Neuronal stem cell (in vitro differentiated cells): Measurements from ENCODE around the gene FOXC1.

ENCODE experiments used
- DNase-seq: peaks from one replicate; pipeline ENCODE4 v3.0.0-alpha.2; 2013; ENCODE audit warnings: low spot score
- H2AFZ ChIP-seq: one replicate; pipeline ENCODE4 v1.6.1; 2013; ENCODE audit warnings: mild to moderate bottlenecking, low read length, inconsistent platforms
- H2AK5ac ChIP-seq: 2 replicates; pipeline ENCODE4 v1.6.1; 2013; ENCODE audit warnings: low read depth, mild to moderate bottlenecking, inconsistent platforms, low read length, moderate library complexity, mixed read lengths
- H2BK120ac ChIP-seq: 2 replicates; pipeline ENCODE4 v1.6.1; 2013; ENCODE audit warnings: low read depth, mild to moderate bottlenecking, inconsistent platforms, low read length, moderate library complexity, mixed read lengths
- H2BK12ac ChIP-seq: one replicate; pipeline ENCODE4 v1.6.1; 2013; ENCODE audit warnings: low read length, inconsistent platforms
- H2BK15ac ChIP-seq: 2 replicates; pipeline ENCODE4 v1.6.1; 2013; ENCODE audit warnings: mild to moderate bottlenecking, low read length, inconsistent platforms, mixed read lengths
- H2BK5ac ChIP-seq: one replicate; pipeline ENCODE4 v1.6.1; 2013; ENCODE audit warnings: inconsistent platforms, mild to moderate bottlenecking, low read length, moderate library complexity
- H3K14ac ChIP-seq: one replicate; pipeline ENCODE4 v1.6.1; 2013; ENCODE audit warnings: low read length, inconsistent platforms
- H3K18ac ChIP-seq: 2 replicates; pipeline ENCODE4 v1.6.1; 2013; ENCODE audit warnings: low read length, inconsistent platforms
- H3K23ac ChIP-seq: 2 replicates; pipeline ENCODE4 v1.6.1; 2013; ENCODE audit warnings: low read depth, mild to moderate bottlenecking, mixed read lengths, low read length, inconsistent platforms; ENCODE audit not compliant: poor library complexity
- H3K27ac ChIP-seq: replicated peaks from 3 replicates; pipeline ENCODE4 v1.5.1; 2013; ENCODE audit warnings: low read length, inconsistent platforms
- H3K27me3 ChIP-seq, 3 experiments: 2 replicates each; pipeline ENCODE4 v1.6.1; 2013; ENCODE audit warnings: low read length in 3 of 3, mild to moderate bottlenecking in 2 of 3, inconsistent platforms in 1 of 3, low read depth in 1 of 3, mixed read lengths in 1 of 3, moderate library complexity in 1 of 3; ENCODE audit not compliant: control insufficient read depth in 3 of 3, insufficient read depth in 3 of 3
- H3K36me3 ChIP-seq, 2 donors: replicated peaks in 1 of 2; 2 replicates each; pipeline ENCODE4 v1.6.1; 2013; ENCODE audit warnings: low read length in 2 of 2; ENCODE audit not compliant: control insufficient read depth in 2 of 2, insufficient read depth in 2 of 2
- H3K4ac ChIP-seq: 2 replicates; pipeline ENCODE4 v1.6.1; 2013; ENCODE audit warnings: inconsistent platforms, mild to moderate bottlenecking, low read length, moderate library complexity
- H3K4me1 ChIP-seq, 2 donors: 1 replicate in 1 of 2; 2 replicates in 1 of 2; pipeline ENCODE4 v1.6.1; 2013; ENCODE audit warnings: low read length in 2 of 2, low read depth in 1 of 2; ENCODE audit not compliant: control insufficient read depth in 2 of 2, insufficient read depth in 1 of 2
- H3K4me2 ChIP-seq: one replicate; pipeline ENCODE4 v1.6.1; 2013; ENCODE audit warnings: mild to moderate bottlenecking, low read length, inconsistent platforms; ENCODE audit not compliant: insufficient read depth, poor library complexity, severe bottlenecking
- H3K4me3 ChIP-seq, 2 donors: 2 replicates each; pipeline ENCODE4 v1.5.1; 2013; ENCODE audit warnings: low read length in 2 of 2, mild to moderate bottlenecking in 2 of 2, inconsistent platforms in 1 of 2, moderate library complexity in 1 of 2
- H3K79me1 ChIP-seq: one replicate; pipeline ENCODE4 v1.6.1; 2013; ENCODE audit warnings: low read depth, mild to moderate bottlenecking, inconsistent platforms, low read length, moderate library complexity
- H3K9ac ChIP-seq: one replicate; pipeline ENCODE4 v1.6.1; 2013; ENCODE audit warnings: mild to moderate bottlenecking, low read depth, low read length, inconsistent platforms; ENCODE audit not compliant: poor library complexity
- H3K9me3 ChIP-seq, 2 donors: replicated peaks in 1 of 2; 2 replicates each; pipeline versions ENCODE3 to v1.6.1; 2013; ENCODE audit warnings: low read length in 2 of 2, mild to moderate bottlenecking in 2 of 2, inconsistent platforms in 1 of 2, low read depth in 1 of 2, mixed read lengths in 1 of 2, moderate library complexity in 1 of 2; ENCODE audit not compliant: control insufficient read depth in 2 of 2, insufficient read depth in 1 of 2
- H4K8ac ChIP-seq: one replicate; pipeline ENCODE4 v1.6.1; 2013; ENCODE audit warnings: low read depth, mild to moderate bottlenecking, inconsistent platforms, low read length, moderate library complexity
- H4K91ac ChIP-seq: one replicate; pipeline ENCODE4 v1.6.1; 2013; ENCODE audit warnings: low read length, low read depth, mild to moderate bottlenecking, inconsistent platforms; ENCODE audit not compliant: poor library complexity
- WGBS, 2 donors: extraction: QIAGEN DNeasy Blood & Tissue Kit; methylation state at CpG; one replicate each; pipeline ENCODE4 v1.1.7; 2013; ENCODE audit warnings: missing lambda C conversion rate in 2 of 2, mixed read lengths in 1 of 2; ENCODE audit not compliant: insufficient read length in 2 of 2, insufficient replicate concordance in 1 of 2; ENCODE audit errors: extremely low coverage in 2 of 2; 5-methylcytosine and 5-hydroxymethylcytosine counted together

The FOXC1 gene

GRCh38 chr6:1621070-1621701 lies 11.5 kb downstream of the FOXC1 start:
- Histone ChIP-seq H3K4me3 (no peak overlapping the region), H3K27ac (no peak overlapping the region), H3K27me3 (peaks cover 70 to 100% (median 99%) of the 10 kb centered on the region in 3 experiments), H2BK5ac (no peak overlapping the region), H3K18ac (peak overlapping the region; percentile 54), H3K9ac (no peak overlapping the region), H4K8ac (no peak overlapping the region), H4K91ac (no peak overlapping the region), H3K4me2 (no peak overlapping the region), H3K14ac (no peak overlapping the region), H2AK5ac (no peak overlapping the region), H3K23ac (peak overlapping the region; percentile 83), H2AFZ (peak overlapping the region; percentile 95), H2BK120ac (peak overlapping the region; percentile 2), H3K4me1 (peaks cover 2% of the 10 kb centered on the region in 2 donors), H3K36me3 (no peaks in the 10 kb centered on the region), H3K79me1 (no peaks in the 10 kb centered on the region), H2BK12ac (no peak overlapping the region), H3K9me3 (peaks cover 0 to 9% of the 10 kb centered on the region in 2 donors), H2BK15ac (no peak overlapping the region), H3K4ac (no peak overlapping the region)
- DNase-seq = no peak
- WGBS, 2 donors = no CpG with 5 or more reads among the region's 30 CpGs

- H3K27me3 ChIP-seq = peaks cover 68 to 100% (median 98%) of the 10 kb centered on the region in 3 experiments
- no peak overlapping the region for H4K91ac ChIP-seq
- peak overlapping the region; percentile 29 for H3K23ac ChIP-seq
- H3K36me3 ChIP-seq = no peaks in the 10 kb centered on the region
- no peaks in the 10 kb centered on the region for H3K79me1 ChIP-seq
- H2AK5ac ChIP-seq = no peak overlapping the region
- no peak overlapping the region for H3K4ac ChIP-seq
- H4K8ac ChIP-seq = no peak overlapping the region
- H3K18ac ChIP-seq = no peak overlapping the region
- H3K9me3 ChIP-seq = peaks cover 0 to 9% of the 10 kb centered on the region in 2 donors
- H2BK120ac ChIP-seq = no peak overlapping the region
- peak overlapping the region; percentile 65 for H3K9ac ChIP-seq
- no peak overlapping the region for H3K4me3 ChIP-seq
- no peak overlapping the region for H3K14ac ChIP-seq
- H2AFZ ChIP-seq = no peak overlapping the region
- no CpG with 5 or more reads among the region's 15 CpGs for WGBS, 2 donors
- H3K4me2 ChIP-seq = no peak overlapping the region
- H2BK15ac ChIP-seq = no peak overlapping the region
- H3K4me1 ChIP-seq = peaks cover 2% of the 10 kb centered on the region in 2 donors
- H2BK5ac ChIP-seq = no peak overlapping the region
- H2BK12ac ChIP-seq = no peak overlapping the region
- H3K27ac ChIP-seq = no peak overlapping the region
- no peak for DNase-seq
Measured at GRCh38 chr6:1622220-1622850, 12.6 kb downstream of the FOXC1 start.

GRCh38 chr6:1622851-1623768 lies 13.4 kb downstream of the FOXC1 start:
- H3K14ac ChIP-seq = no peak overlapping the region
- H2BK12ac ChIP-seq = no peak overlapping the region
- H3K27me3 ChIP-seq = peaks cover 63 to 100% (median 95%) of the 10 kb centered on the region in 3 experiments
- H2AFZ ChIP-seq = no peak overlapping the region
- H2BK120ac ChIP-seq = no peak overlapping the region
- H4K8ac ChIP-seq = no peak overlapping the region
- H4K91ac ChIP-seq = no peak overlapping the region
- H3K27ac ChIP-seq = no peak overlapping the region
- H2AK5ac ChIP-seq = no peak overlapping the region
- no peak overlapping the region for H3K23ac ChIP-seq
- H3K4ac ChIP-seq = no peak overlapping the region
- peaks cover 2% of the 10 kb centered on the region in 2 donors for H3K4me1 ChIP-seq
- H3K9ac ChIP-seq = no peak overlapping the region
- no peak for DNase-seq
- H3K18ac ChIP-seq = no peak overlapping the region
- no peak overlapping the region for H2BK15ac ChIP-seq
- no peaks in the 10 kb centered on the region for H3K36me3 ChIP-seq
- H2BK5ac ChIP-seq = no peak overlapping the region
- no peak overlapping the region for H3K4me3 ChIP-seq
- H3K79me1 ChIP-seq = no peaks in the 10 kb centered on the region
- WGBS, 2 donors = no CpG with 5 or more reads among the region's 8 CpGs
- peaks cover 0 to 9% of the 10 kb centered on the region in 2 donors for H3K9me3 ChIP-seq
- H3K4me2 ChIP-seq = no peak overlapping the region

- no peak overlapping the region for H3K23ac ChIP-seq
- peak overlapping the region; percentile 82 for H2AFZ ChIP-seq
- no peak overlapping the region for H2BK15ac ChIP-seq
- no peak overlapping the region for H3K14ac ChIP-seq
- no peaks in the 10 kb centered on the region for H3K36me3 ChIP-seq
- H2BK120ac ChIP-seq = no peak overlapping the region
- H4K91ac ChIP-seq = no peak overlapping the region
- no peak overlapping the region for H3K27ac ChIP-seq
- WGBS, 2 donors = no CpG with 5 or more reads among the region's 12 CpGs
- peak overlapping the region; percentile 61 for H3K18ac ChIP-seq
- H3K79me1 ChIP-seq = no peaks in the 10 kb centered on the region
- DNase-seq = no peak
- no peak overlapping the region for H3K9ac ChIP-seq
- peaks cover 2% of the 10 kb centered on the region in 2 donors for H3K4me1 ChIP-seq
- H3K4me3 ChIP-seq = no peak overlapping the region
- no peak overlapping the region for H3K4ac ChIP-seq
- no peak overlapping the region for H3K4me2 ChIP-seq
- H3K9me3 ChIP-seq = peaks cover 0 to 9% of the 10 kb centered on the region in 2 donors
- no peak overlapping the region for H4K8ac ChIP-seq
- H2BK5ac ChIP-seq = no peak overlapping the region
- no peak overlapping the region for H2AK5ac ChIP-seq
- peaks cover 59 to 95% (median 91%) of the 10 kb centered on the region in 3 experiments for H3K27me3 ChIP-seq
- H2BK12ac ChIP-seq = no peak overlapping the region
Measured at GRCh38 chr6:1623769-1624057, 14.0 kb downstream of the FOXC1 start.
